SU-DHL-6 (cell line): ENCODE data around the gene TNS3.

Experiments used
- H2AFZ ChIP-seq: fragments of 200-600 bp; sonication (generic); 2 replicates; pipeline ENCODE4 v1.6.1; 2014; ENCODE audit warnings: low read depth, mild to moderate bottlenecking, moderate library complexity, mixed read lengths, antibody characterized with exemption, low read length; ENCODE audit not compliant: severe bottlenecking
- H3F3A ChIP-seq: fragments of 200-600 bp; shearing (Covaris generic); 2 replicates; pipeline ENCODE4 v1.6.0; 2016; ENCODE audit warnings: antibody characterized with exemption, mild to moderate bottlenecking; ENCODE audit not compliant: insufficient read depth
- H3K27ac ChIP-seq: fragments of 200-600 bp; sonication (generic); 2 replicates; pipeline ENCODE4 v1.5.1; 2016; ENCODE audit warnings: low read depth, mild to moderate bottlenecking, low read length, moderate library complexity, mixed read lengths
- H3K27me3 ChIP-seq: fragments of 200-600 bp; sonication (generic), shearing (Covaris generic); 2 replicates; pipeline ENCODE4 v1.6.0; 2014; ENCODE audit warnings: mild to moderate bottlenecking, low read length
- H3K36me3 ChIP-seq: fragments of 200-600 bp; sonication (generic); 2 replicates; pipeline ENCODE4 v1.6.1; 2014; ENCODE audit warnings: mild to moderate bottlenecking, low read length, mixed read lengths
- H3K4me2 ChIP-seq: fragments of 300-600, 200-600 bp; shearing (Covaris generic), sonication (generic); 2 replicates; pipeline ENCODE4 v1.6.0; 2014; ENCODE audit warnings: low read length, low read depth, mild to moderate bottlenecking; ENCODE audit not compliant: poor library complexity, severe bottlenecking
- H3K4me3 ChIP-seq: fragments of 200-600 bp; sonication (generic); 2 replicates; pipeline ENCODE4 v1.5.1; 2014; ENCODE audit warnings: antibody characterized with exemption, low read length, mild to moderate bottlenecking, mixed read lengths; ENCODE audit not compliant: insufficient read depth, poor library complexity, severe bottlenecking
- H3K79me2 ChIP-seq: fragments of 200-600 bp; sonication (generic); 2 replicates; pipeline ENCODE4 v1.6.1; 2014; ENCODE audit warnings: mild to moderate bottlenecking, low read length, moderate library complexity; ENCODE audit not compliant: insufficient read depth
- H3K9ac ChIP-seq: fragments of 200-600 bp; sonication (generic); 2 replicates; pipeline ENCODE4 v1.7.0; 2014; ENCODE audit warnings: mild to moderate bottlenecking, low read length
- H3K9me2 ChIP-seq: fragments of 200-600 bp; sonication (generic); replicated peaks from 2 replicates; pipeline ENCODE4 v1.6.1; 2014; ENCODE audit warnings: low read length; ENCODE audit not compliant: insufficient read depth
- H3K9me3 ChIP-seq: fragments of 200-600 bp; sonication (generic); 2 replicates; pipeline ENCODE4 v1.6.1; 2014; ENCODE audit warnings: low read length, mixed read lengths; ENCODE audit not compliant: insufficient read depth
- H4K20me1 ChIP-seq: fragments of 200-600 bp; sonication (generic); 2 replicates; pipeline ENCODE4 v1.6.1; 2014; ENCODE audit warnings: low read depth, mild to moderate bottlenecking, antibody characterized with exemption, low read length, moderate library complexity, mixed read lengths
- CTCF ChIP-seq: fragments of 200-600 bp; sonication (generic); IDR thresholded peaks from one replicate; pipeline ENCODE4 v1.5.1; 2017; ENCODE audit warnings: antibody characterized with exemption, mild to moderate bottlenecking, low read length, moderate library complexity; ENCODE audit not compliant: insufficient read depth, poor library complexity, severe bottlenecking
- EZH2phosphoT487 ChIP-seq: fragments of 200-600 bp; sonication (generic), shearing (Covaris generic); conservative IDR thresholded peaks from 2 replicates; pipeline ENCODE4 v1.6.1; 2018; ENCODE audit warnings: mild to moderate bottlenecking, antibody characterized with exemption, low read length, moderate library complexity, mixed read lengths

TNS3 gene

DNA sequence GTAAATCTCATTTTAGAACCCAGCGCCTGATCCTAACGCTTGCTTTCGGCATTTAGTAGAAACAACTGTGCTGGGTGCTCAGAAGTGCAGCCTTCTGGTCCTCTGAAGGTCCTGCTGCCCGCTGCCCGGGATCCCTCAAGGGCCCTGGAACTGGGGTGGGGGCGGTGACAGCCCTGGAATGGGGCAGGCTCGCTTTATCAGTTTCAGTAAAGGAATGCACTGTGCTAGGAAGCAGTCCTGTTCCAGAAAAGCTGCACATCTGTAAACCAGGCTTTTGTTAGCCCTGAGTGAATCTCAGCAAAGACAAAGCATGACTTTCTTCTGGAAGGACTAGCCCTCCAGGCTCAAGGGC, 254.6 kb downstream of the TNS3 start:
- Histone ChIP-seq H3K4me3 (no peak overlapping the region), H3K36me3 (no peaks in the 10 kb centered on the region), H3K27ac (no peak overlapping the region), H3K9me3 (no peaks in the 10 kb centered on the region), H2AFZ (no peak overlapping the region), H3K9me2 (no peaks in the 10 kb centered on the region), H3F3A (no peaks in the 10 kb centered on the region), H3K4me2 (no peak overlapping the region), H3K27me3 (no peaks in the 10 kb centered on the region), H4K20me1 (no peaks in the 10 kb centered on the region), H3K9ac (no peak overlapping the region), H3K79me2 (no peaks in the 10 kb centered on the region)
- TF ChIP-seq EZH2phosphoT487 (no peak), CTCF (no peak)

GRCh38 chr7:47326808-47327207, 255.1 kb downstream of the TNS3 start:
- H3K9me2 ChIP-seq: no peaks in the 10 kb centered on the region
- H3K27ac ChIP-seq: no peak overlapping the region
- H3K4me3 ChIP-seq: no peak overlapping the region
- H3K4me2 ChIP-seq: no peak overlapping the region
- no peaks in the 10 kb centered on the region for H3K9me3 ChIP-seq
- no peaks in the 10 kb centered on the region for H3K27me3 ChIP-seq
- TF ChIP-seq EZH2phosphoT487 (no peak), CTCF (no peak)
- no peaks in the 10 kb centered on the region for H4K20me1 ChIP-seq
- H2AFZ ChIP-seq: no peak overlapping the region
- H3K9ac ChIP-seq: no peak overlapping the region
- H3F3A ChIP-seq: no peaks in the 10 kb centered on the region
- no peaks in the 10 kb centered on the region for H3K36me3 ChIP-seq
- H3K79me2 ChIP-seq: no peaks in the 10 kb centered on the region

DNA sequence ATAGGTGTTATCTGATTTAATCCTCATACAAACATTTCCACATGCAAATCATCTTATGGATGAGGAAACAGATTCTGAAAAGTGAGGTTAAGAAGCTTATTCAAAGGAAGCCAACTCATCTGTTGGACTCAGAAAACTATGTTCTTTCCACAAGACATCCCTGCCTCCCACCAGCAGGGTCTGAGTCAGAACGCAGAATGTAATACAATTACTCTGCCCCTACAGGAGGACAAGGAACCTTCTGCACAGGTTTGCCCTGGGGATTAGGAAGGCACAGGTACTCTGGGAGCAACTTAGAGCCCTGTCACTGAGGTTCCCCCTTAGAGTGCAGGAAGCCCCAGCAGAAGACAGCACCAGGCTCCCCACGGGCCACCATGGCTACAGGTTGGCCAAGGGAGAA, 255.7 kb downstream of the TNS3 start:
- H3F3A ChIP-seq: no peaks in the 10 kb centered on the region
- no peaks in the 10 kb centered on the region for H3K79me2 ChIP-seq
- no peaks in the 10 kb centered on the region for H3K9me3 ChIP-seq
- no peaks in the 10 kb centered on the region for H3K36me3 ChIP-seq
- no peaks in the 10 kb centered on the region for H4K20me1 ChIP-seq
- no peak overlapping the region for H2AFZ ChIP-seq
- no peaks in the 10 kb centered on the region for H3K27me3 ChIP-seq
- TF ChIP-seq CTCF (no peak), EZH2phosphoT487 (no peak)
- no peak overlapping the region for H3K4me2 ChIP-seq
- H3K9ac ChIP-seq: no peak overlapping the region
- no peaks in the 10 kb centered on the region for H3K9me2 ChIP-seq
- H3K27ac ChIP-seq: no peak overlapping the region
- no peak overlapping the region for H3K4me3 ChIP-seq

- Histone ChIP-seq H3K79me2 (no peaks in the 10 kb centered on the region), H3K27ac (no peak overlapping the region), H2AFZ (no peak overlapping the region), H3K4me3 (no peak overlapping the region), H3K9me3 (no peaks in the 10 kb centered on the region), H3K9ac (no peak overlapping the region), H4K20me1 (no peaks in the 10 kb centered on the region), H3K36me3 (no peaks in the 10 kb centered on the region), H3K4me2 (no peak overlapping the region), H3K9me2 (no peaks in the 10 kb centered on the region), H3F3A (no peaks in the 10 kb centered on the region), H3K27me3 (no peaks in the 10 kb centered on the region)
- no peak for TF ChIP-seq CTCF
- no peak for TF ChIP-seq EZH2phosphoT487
These were observed 256.6 kb downstream of the TNS3 start for GRCh38 chr7:47325337-47325736.
